SU-DHL-6 (cell line): Measurements from ENCODE around the gene CPNE5.

Experiments used
- H2AFZ ChIP-seq: fragments of 200-600 bp; sonication (generic); 2 replicates; pipeline ENCODE4 v1.6.1; 2014; ENCODE audit warnings: low read depth, mild to moderate bottlenecking, moderate library complexity, mixed read lengths, antibody characterized with exemption, low read length; ENCODE audit not compliant: severe bottlenecking
- H3F3A ChIP-seq: fragments of 200-600 bp; shearing (Covaris generic); 2 replicates; pipeline ENCODE4 v1.6.0; 2016; ENCODE audit warnings: antibody characterized with exemption, mild to moderate bottlenecking; ENCODE audit not compliant: insufficient read depth
- H3K27ac ChIP-seq: fragments of 200-600 bp; sonication (generic); 2 replicates; pipeline ENCODE4 v1.5.1; 2016; ENCODE audit warnings: low read depth, mild to moderate bottlenecking, low read length, moderate library complexity, mixed read lengths
- H3K27me3 ChIP-seq: fragments of 200-600 bp; sonication (generic), shearing (Covaris generic); 2 replicates; pipeline ENCODE4 v1.6.0; 2014; ENCODE audit warnings: mild to moderate bottlenecking, low read length
- H3K36me3 ChIP-seq: fragments of 200-600 bp; sonication (generic); 2 replicates; pipeline ENCODE4 v1.6.1; 2014; ENCODE audit warnings: mild to moderate bottlenecking, low read length, mixed read lengths
- H3K4me2 ChIP-seq: fragments of 300-600, 200-600 bp; shearing (Covaris generic), sonication (generic); 2 replicates; pipeline ENCODE4 v1.6.0; 2014; ENCODE audit warnings: low read length, low read depth, mild to moderate bottlenecking; ENCODE audit not compliant: poor library complexity, severe bottlenecking
- H3K4me3 ChIP-seq: fragments of 200-600 bp; sonication (generic); 2 replicates; pipeline ENCODE4 v1.5.1; 2014; ENCODE audit warnings: antibody characterized with exemption, low read length, mild to moderate bottlenecking, mixed read lengths; ENCODE audit not compliant: insufficient read depth, poor library complexity, severe bottlenecking
- H3K79me2 ChIP-seq: fragments of 200-600 bp; sonication (generic); 2 replicates; pipeline ENCODE4 v1.6.1; 2014; ENCODE audit warnings: mild to moderate bottlenecking, low read length, moderate library complexity; ENCODE audit not compliant: insufficient read depth
- H3K9ac ChIP-seq: fragments of 200-600 bp; sonication (generic); 2 replicates; pipeline ENCODE4 v1.7.0; 2014; ENCODE audit warnings: mild to moderate bottlenecking, low read length
- H3K9me2 ChIP-seq: fragments of 200-600 bp; sonication (generic); replicated peaks from 2 replicates; pipeline ENCODE4 v1.6.1; 2014; ENCODE audit warnings: low read length; ENCODE audit not compliant: insufficient read depth
- H3K9me3 ChIP-seq: fragments of 200-600 bp; sonication (generic); 2 replicates; pipeline ENCODE4 v1.6.1; 2014; ENCODE audit warnings: low read length, mixed read lengths; ENCODE audit not compliant: insufficient read depth
- H4K20me1 ChIP-seq: fragments of 200-600 bp; sonication (generic); 2 replicates; pipeline ENCODE4 v1.6.1; 2014; ENCODE audit warnings: low read depth, mild to moderate bottlenecking, antibody characterized with exemption, low read length, moderate library complexity, mixed read lengths
- CTCF ChIP-seq: fragments of 200-600 bp; sonication (generic); IDR thresholded peaks from one replicate; pipeline ENCODE4 v1.5.1; 2017; ENCODE audit warnings: antibody characterized with exemption, mild to moderate bottlenecking, low read length, moderate library complexity; ENCODE audit not compliant: insufficient read depth, poor library complexity, severe bottlenecking
- EZH2phosphoT487 ChIP-seq: fragments of 200-600 bp; sonication (generic), shearing (Covaris generic); conservative IDR thresholded peaks from 2 replicates; pipeline ENCODE4 v1.6.1; 2018; ENCODE audit warnings: mild to moderate bottlenecking, antibody characterized with exemption, low read length, moderate library complexity, mixed read lengths

CPNE5 gene

GRCh38 chr6:36838896-36839748 lies at the start of gene CPNE5:
TSS of gene CPNE5 (minus strand) at chr6:36839444. CDS start at chr6:36839377, 67 bp downstream.
- Histone ChIP-seq H3K9me3 (no peaks in the 10 kb centered on the region), H3F3A (no peaks in the 10 kb centered on the region), H3K9ac (no peak within 1 kb of the TSS), H4K20me1 (no peaks in the 10 kb centered on the region), H3K79me2 (no peaks in the 10 kb centered on the region), H3K36me3 (no peaks in the 10 kb centered on the region), H3K9me2 (no peaks in the 10 kb centered on the region), H3K4me3 (no peak within 1 kb of the TSS), H2AFZ (no peak within 1 kb of the TSS), H3K27me3 (no peaks in the 10 kb centered on the region), H3K4me2 (peak within 1 kb of the TSS; percentile 42), H3K27ac (no peak within 1 kb of the TSS)
- no peak for TF ChIP-seq EZH2phosphoT487
- TF ChIP-seq CTCF, result no peak

DNA sequence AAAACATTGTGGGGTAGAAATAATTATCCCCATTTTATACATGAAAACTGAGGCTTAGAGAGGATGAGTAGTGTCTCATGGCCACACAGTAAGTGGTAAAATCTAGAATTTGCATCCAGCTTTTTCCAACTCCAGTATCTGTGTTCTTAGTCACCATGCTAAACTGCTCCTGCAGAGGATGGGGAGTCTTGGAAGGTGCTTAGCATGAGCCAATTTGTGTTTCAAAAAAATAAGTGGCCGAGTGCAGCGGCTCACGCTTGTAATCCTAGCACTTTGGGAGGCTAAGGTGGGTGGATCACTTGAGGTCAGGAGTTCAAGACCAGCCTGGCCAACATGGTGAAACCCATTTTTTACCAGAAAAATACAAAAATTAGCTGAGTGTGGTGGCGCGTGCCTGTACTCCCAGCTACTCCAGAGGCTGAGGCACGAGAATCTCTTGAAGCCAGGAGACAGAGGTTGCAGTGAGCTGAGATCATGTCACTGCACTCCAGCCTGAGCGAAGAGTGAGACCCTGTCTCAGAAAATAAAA lies 48.9 kb upstream of the CPNE5 start:
- H4K20me1 ChIP-seq, result no peaks in the 10 kb centered on the region
- H3K79me2 ChIP-seq, result peaks cover 69% of the 10 kb centered on the region
- no peak overlapping the region for H2AFZ ChIP-seq
- no peaks in the 10 kb centered on the region for H3K9me2 ChIP-seq
- H3K4me3 ChIP-seq, result no peak overlapping the region
- H3K36me3 ChIP-seq, result peaks cover 4% of the 10 kb centered on the region; the same call in 1 of the 2 replicates
- peaks cover 34% of the 10 kb centered on the region; the same call in 1 of the 2 replicates for H3F3A ChIP-seq
- H3K4me2 ChIP-seq, result peak overlapping the region; percentile 97
- no peaks in the 10 kb centered on the region for H3K9me3 ChIP-seq
- no peak overlapping the region for H3K9ac ChIP-seq
- no peak for TF ChIP-seq CTCF
- no peak for TF ChIP-seq EZH2phosphoT487
- peak overlapping the region; percentile 86 for H3K27ac ChIP-seq
- no peaks in the 10 kb centered on the region for H3K27me3 ChIP-seq

DNA sequence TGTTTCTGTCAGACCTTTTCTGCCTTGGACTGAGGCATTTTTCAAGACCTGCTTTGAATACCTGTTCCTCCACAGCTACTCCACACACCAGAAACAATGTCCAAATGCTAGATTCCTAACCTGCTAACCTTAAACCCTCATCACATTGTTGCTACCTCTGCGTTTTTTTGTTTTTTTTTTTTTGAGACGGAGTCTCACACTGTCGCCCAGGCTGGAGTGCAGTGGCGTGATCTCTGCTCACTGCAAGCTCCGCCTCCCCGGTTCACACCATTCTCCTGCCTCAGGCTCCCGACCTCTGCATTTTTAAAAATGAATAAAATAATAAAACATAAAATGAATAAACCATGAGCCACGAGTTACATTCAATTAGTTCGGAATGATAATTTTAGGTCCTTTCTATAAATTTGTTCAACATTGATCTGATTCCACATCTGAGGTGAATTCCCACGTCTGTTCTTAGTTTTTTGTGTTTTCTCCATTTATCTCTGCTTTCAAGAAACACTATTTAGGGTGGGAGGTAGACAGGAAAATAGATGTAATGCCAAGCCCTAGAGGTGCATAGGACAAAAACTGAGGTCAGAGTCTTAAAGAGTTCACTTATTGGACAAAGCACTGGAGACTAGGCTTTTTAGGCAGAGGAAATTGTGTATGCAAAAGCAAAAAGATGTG lies 47.8 kb upstream of the CPNE5 start:
- no peaks in the 10 kb centered on the region for H3K9me3 ChIP-seq
- no peaks in the 10 kb centered on the region for H3K27me3 ChIP-seq
- no peaks in the 10 kb centered on the region for H4K20me1 ChIP-seq
- H3K4me2 ChIP-seq, result peak overlapping the region; percentile 97
- H3F3A ChIP-seq, result peaks cover 34% of the 10 kb centered on the region; the same call in 1 of the 2 replicates
- H3K79me2 ChIP-seq, result peaks cover 59% of the 10 kb centered on the region
- no peak for TF ChIP-seq EZH2phosphoT487
- no peak for TF ChIP-seq CTCF
- no peak overlapping the region for H2AFZ ChIP-seq
- peaks cover 4% of the 10 kb centered on the region; the same call in 1 of the 2 replicates for H3K36me3 ChIP-seq
- H3K9me2 ChIP-seq, result no peaks in the 10 kb centered on the region
- H3K4me3 ChIP-seq, result peak overlapping the region; percentile 83
- H3K9ac ChIP-seq, result peak overlapping the region; percentile 77
- H3K27ac ChIP-seq, result peak overlapping the region; percentile 86
